Transverse colon (tissue), 4 donors: ENCODE results near the gene S100A16. TPM values are rescaled to one million over a fixed set of nuclear protein-coding genes. Genes with fewer than 3 reads are reported as not detected.

Experiments used
- DNase-seq: peaks from one replicate; pipeline ENCODE4 v3.0.0-alpha.2; 2019
- H3K27ac ChIP-seq, 4 donors: fragments of 200-600 bp; sonication (generic); 2 replicates each; pipeline ENCODE4 v1.5.1; 2016 to 2018; ENCODE audit warnings: inconsistent platforms in 4 of 4
- H3K27me3 ChIP-seq: fragments of 200-600 bp; sonication (generic); 2 replicates; pipeline ENCODE4 v1.5.1; 2017; ENCODE audit warnings: inconsistent platforms
- H3K36me3 ChIP-seq, 4 donors: fragments of 200-600 bp; sonication (generic); 2 replicates each; pipeline ENCODE4 v1.5.1; 2017 to 2019; ENCODE audit warnings: inconsistent platforms in 4 of 4
- H3K4me1 ChIP-seq, 4 donors: fragments of 200-600 bp; sonication (generic); 2 replicates each; pipeline ENCODE4 v1.5.1; 2017 to 2020; ENCODE audit warnings: inconsistent platforms in 4 of 4
- H3K4me3 ChIP-seq, 4 donors: fragments of 200-600 bp; sonication (generic); 1 replicate in 1 of 4; 2 replicates in 3 of 4; pipeline versions ENCODE4 v1.5.1 to v1.6.1; 2017 to 2019; ENCODE audit warnings: inconsistent platforms in 4 of 4
- H3K9me3 ChIP-seq, 2 donors: fragments of 200-600 bp; sonication (generic); 2 replicates each; pipeline ENCODE4 v1.5.1; 2017 to 2019; ENCODE audit warnings: inconsistent platforms in 2 of 2
- EP300 ChIP-seq: sonication (generic); formaldehyde crosslinking; IDR thresholded peaks from one replicate; pipeline ENCODE4 v1.6.1; 2017; ENCODE audit warnings: antibody characterized with exemption, low read depth
- POLR2A ChIP-seq: fragments of 450-650 bp; IDR thresholded peaks from one replicate; pipeline ENCODE4 v1.6.1; 2016; ENCODE audit warnings: antibody characterized with exemption, mild to moderate bottlenecking, moderate library complexity
- POLR2AphosphoS5 ChIP-seq, 3 donors: sonication (generic); formaldehyde crosslinking; IDR thresholded peaks; one replicate each; pipeline ENCODE4 v1.6.1; 2016; ENCODE audit warnings: antibody characterized with exemption in 3 of 3
- WGBS, 2 donors: methylation state at CpG; one replicate each; pipeline ENCODE4 v1.1.5; 2018; ENCODE audit warnings: low coverage in 1 of 2; 5-methylcytosine and 5-hydroxymethylcytosine counted together
- in situ Hi-C, 4 donors: fragments of 200-750 bp; cut with MboI; loops; one replicate each; pipeline versions ENCODE4 v1.15.0 to v1.15.1; 2017; ENCODE audit warnings: low sequenced_read_pairs in 3 of 4, low pct_ligation_motif_present in 1 of 4, low pct_unique_long_range_greater_than_20kb in 1 of 4
- intact Hi-C: fragments of 100-400 bp; cut with DNase I; formaldehyde crosslinking; loops from one replicate; pipeline ENCODE4 v1.15.1; 2023; ENCODE audit warnings: low total_unique reads
- total RNA-seq, 4 donors: library from RNA; depleted of rRNA; stranded (reverse); fragments of >200 nt; gene quantifications; one replicate each; pipeline ENCODE4 v1.1.0, GENCODE V29; 2016
- TF ChIP-seq, protein P1 (sequence below), 5 experiments: fragments of 200-600 bp in 3 of 5; fragments of 450-650 bp in 2 of 5; sonication (generic) in 3 of 5; IDR thresholded peaks; 1 replicate in 2 of 5; 2 replicates in 3 of 5; pipeline ENCODE4 v1.5.1; 2016 to 2017; ENCODE audit warnings: antibody characterized with exemption in 5 of 5, inconsistent platforms in 3 of 5, mild to moderate bottlenecking in 2 of 5, moderate library complexity in 1 of 5

The S100A16 gene
- total RNA-seq, 4 donors from 2014 or later = 181 to 223 (median 196) TPM

DNA sequence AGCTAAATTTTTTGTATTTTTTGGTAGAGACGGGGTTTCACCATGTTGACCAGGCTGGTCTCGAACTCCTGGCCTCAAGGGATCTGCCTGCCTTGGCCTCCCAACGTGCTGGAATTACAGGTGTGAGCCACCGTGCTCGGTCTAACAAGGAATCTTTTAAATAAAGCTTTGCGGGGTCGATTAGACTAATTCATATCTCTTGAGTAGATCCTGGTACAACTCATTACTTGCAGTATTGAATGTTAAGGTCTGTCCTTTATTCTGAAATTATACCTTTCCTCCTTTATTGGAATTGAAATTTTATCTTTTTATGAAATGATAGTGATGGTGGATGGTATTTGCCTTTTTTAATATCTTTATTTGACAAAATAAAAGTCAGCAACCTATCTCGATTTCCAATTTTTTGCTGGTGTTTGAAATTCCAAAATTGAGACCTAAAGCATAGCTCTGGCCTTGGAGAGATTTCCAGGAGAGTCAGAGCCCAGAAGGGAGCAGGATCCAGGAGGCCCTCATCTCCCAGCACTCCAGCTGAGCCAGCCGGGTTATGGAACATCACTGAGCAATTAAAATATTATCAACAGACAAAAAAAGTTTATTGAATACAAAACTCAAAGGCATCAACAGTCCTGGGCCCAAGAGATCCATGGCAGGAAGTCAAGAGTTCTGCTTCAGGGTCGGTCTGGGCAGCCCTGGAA is 52.0 kb downstream of the S100A16 start:
- in situ Hi-C loops (no loop called here), intact Hi-C loops (no loop called here)
- Histone ChIP-seq H3K4me1 (peaks cover 6 to 11% (median 8%) of the 10 kb centered on the region in 4 donors), H3K9me3 (no peaks in the 10 kb centered on the region), H3K27me3 (no peaks in the 10 kb centered on the region), H3K4me3 (no peak overlapping the region), H3K36me3 (no peaks in the 10 kb centered on the region), H3K27ac (no peak overlapping the region)
- WGBS, 2 donors = 82 to 86% methylated on average over 1 to 10 of the region's 10 CpGs
- TF ChIP-seq EP300 = no peak
- TF ChIP-seq, protein P1, sequence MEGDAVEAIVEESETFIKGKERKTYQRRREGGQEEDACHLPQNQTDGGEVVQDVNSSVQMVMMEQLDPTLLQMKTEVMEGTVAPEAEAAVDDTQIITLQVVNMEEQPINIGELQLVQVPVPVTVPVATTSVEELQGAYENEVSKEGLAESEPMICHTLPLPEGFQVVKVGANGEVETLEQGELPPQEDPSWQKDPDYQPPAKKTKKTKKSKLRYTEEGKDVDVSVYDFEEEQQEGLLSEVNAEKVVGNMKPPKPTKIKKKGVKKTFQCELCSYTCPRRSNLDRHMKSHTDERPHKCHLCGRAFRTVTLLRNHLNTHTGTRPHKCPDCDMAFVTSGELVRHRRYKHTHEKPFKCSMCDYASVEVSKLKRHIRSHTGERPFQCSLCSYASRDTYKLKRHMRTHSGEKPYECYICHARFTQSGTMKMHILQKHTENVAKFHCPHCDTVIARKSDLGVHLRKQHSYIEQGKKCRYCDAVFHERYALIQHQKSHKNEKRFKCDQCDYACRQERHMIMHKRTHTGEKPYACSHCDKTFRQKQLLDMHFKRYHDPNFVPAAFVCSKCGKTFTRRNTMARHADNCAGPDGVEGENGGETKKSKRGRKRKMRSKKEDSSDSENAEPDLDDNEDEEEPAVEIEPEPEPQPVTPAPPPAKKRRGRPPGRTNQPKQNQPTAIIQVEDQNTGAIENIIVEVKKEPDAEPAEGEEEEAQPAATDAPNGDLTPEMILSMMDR (IDR thresholded peaks at IDR 0.05) = no peak
- no peak for TF ChIP-seq POLR2AphosphoS5 (IDR thresholded peaks at IDR 0.05)
- no peak for TF ChIP-seq POLR2A
- DNase-seq = no peak

DNA sequence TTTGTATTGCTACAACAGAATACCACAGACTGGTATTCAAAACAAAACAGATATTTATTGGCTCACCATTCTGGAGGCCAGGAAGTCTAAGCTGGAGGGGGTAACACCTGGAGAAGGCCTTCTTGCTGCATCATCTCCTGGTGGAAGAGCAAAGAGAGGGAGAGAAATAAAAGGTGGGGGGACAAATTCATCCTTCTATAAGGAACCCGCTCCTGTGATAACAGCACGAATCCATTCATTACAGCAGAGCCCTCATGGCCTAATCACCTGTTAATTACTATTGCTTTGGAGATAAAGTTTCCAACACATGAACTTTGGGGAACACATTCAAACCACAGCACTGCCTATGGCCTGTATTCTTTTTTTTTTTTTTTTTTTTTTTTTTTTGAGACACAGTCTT is 52.7 kb downstream of the S100A16 start:
- Histone ChIP-seq H3K36me3 (no peaks in the 10 kb centered on the region), H3K27ac (no peak overlapping the region), H3K27me3 (no peaks in the 10 kb centered on the region), H3K9me3 (no peaks in the 10 kb centered on the region), H3K4me1 (peaks cover 0 to 4% (median under 1%) of the 10 kb centered on the region in 4 donors), H3K4me3 (no peak overlapping the region)
- WGBS, 2 donors = 86 to 96% methylated on average over 2 of the region's 2 CpGs
- intact Hi-C loops = no loop called here
- TF ChIP-seq POLR2A (no peak), POLR2AphosphoS5 (IDR thresholded peaks at IDR 0.05) (no peak)
- no peak for DNase-seq
- in situ Hi-C loops = no loop called here

DNA sequence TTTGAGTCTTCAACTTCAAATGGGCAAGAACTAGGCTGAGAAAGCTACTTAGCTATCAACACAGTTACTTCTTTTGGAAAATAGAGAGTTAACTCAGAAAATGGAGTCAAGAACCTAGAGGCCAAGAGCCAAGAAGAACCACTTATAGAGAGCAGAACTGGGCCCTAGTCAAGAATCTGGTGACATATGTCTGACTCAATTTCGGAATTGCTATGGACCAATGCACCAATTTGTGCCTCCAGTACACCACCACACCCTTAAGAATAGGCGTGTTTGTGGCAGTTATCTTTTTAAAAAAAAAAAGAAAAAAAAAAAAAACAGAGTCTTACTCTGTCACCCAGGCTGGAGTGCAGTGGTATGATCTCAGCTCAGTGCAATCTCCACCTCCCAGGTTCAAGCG is 55.1 kb downstream of the S100A16 start:
- intact Hi-C loops = no loop called here
- Histone ChIP-seq H3K27ac (no peak overlapping the region), H3K9me3 (no peaks in the 10 kb centered on the region), H3K27me3 (no peaks in the 10 kb centered on the region), H3K4me3 (no peak overlapping the region), H3K4me1 (peaks cover 0 to 6% (median 0%) of the 10 kb centered on the region in 4 donors), H3K36me3 (no peaks in the 10 kb centered on the region)
- TF ChIP-seq POLR2AphosphoS5 (IDR thresholded peaks at IDR 0.05) (no peak), POLR2A (no peak), EP300 (no peak)
- TF ChIP-seq, protein P1 (IDR thresholded peaks at IDR 0.05) = no peak
- no peak for DNase-seq
- in situ Hi-C loops = no loop called here
- WGBS, 2 donors = 93 to 100% methylated on average over 2 to 3 of the region's 3 CpGs

Other genes starting within 250 kb of the S100A16 start
- not detected for gene S100A12, start 237.5 kb downstream of the S100A16 start, total RNA-seq
- gene S100A8, start 222.1 kb downstream of the S100A16 start, total RNA-seq = 1 to 10 TPM in 2 of 4 donors, not detected in 2; 1.6 to 7.4 TPM
- gene S100A7A, start 196.6 kb downstream of the S100A16 start, total RNA-seq = not detected
- not detected for gene S100A7, start 152.5 kb downstream of the S100A16 start, total RNA-seq
- 100 to 1,000 TPM; 219 to 881 (median 433) TPM for gene S100A6, start 77.1 kb downstream of the S100A16 start, total RNA-seq
- not detected for gene S100A5, start 72.2 kb downstream of the S100A16 start, total RNA-seq
- gene S100A4, start 67.3 kb downstream of the S100A16 start, total RNA-seq = 100 to 1,000 TPM in 1 of 4 donors, 10 to 100 TPM in 3; 40.8 to 138 (median 78.6) TPM
- under 1 TPM in 1 of 4 donors, not detected in 3; 0.64 TPM for gene S100A3, start 63.9 kb downstream of the S100A16 start, total RNA-seq
- 1 to 10 TPM in 1 of 4 donors, not detected in 3; 2.2 TPM for gene S100A2, start 47.3 kb downstream of the S100A16 start, total RNA-seq
- gene S100A14, start 3.2 kb upstream of the S100A16 start, total RNA-seq = 100 to 1,000 TPM; 134 to 514 (median 437) TPM
- 10 to 100 TPM; 33.8 to 67.8 (median 45.5) TPM for gene S100A13, start 14.4 kb upstream of the S100A16 start, total RNA-seq
- 1 to 10 TPM in 2 of 4 donors, not detected in 2; 3.7 to 4.4 TPM for gene S100A1, start 15.3 kb upstream of the S100A16 start, total RNA-seq
- gene CHTOP, start 20.9 kb upstream of the S100A16 start, total RNA-seq = 10 to 100 TPM; 35.2 to 86.1 (median 65.2) TPM
- gene SNAPIN, start 45.6 kb upstream of the S100A16 start, total RNA-seq = 10 to 100 TPM; 10.5 to 38.4 (median 27.4) TPM
- gene ILF2, start 57.9 kb upstream of the S100A16 start, total RNA-seq = 100 to 1,000 TPM in 1 of 4 donors, 10 to 100 TPM in 3; 16.5 to 102 (median 66.5) TPM
- gene NPR1, start 65.6 kb upstream of the S100A16 start, total RNA-seq = 10 to 100 TPM in 3 of 4 donors, 1 to 10 TPM in 1; 9.8 to 25.1 (median 13.4) TPM
- gene INTS3, start 114.9 kb upstream of the S100A16 start, total RNA-seq = 10 to 100 TPM; 26.1 to 35.6 (median 28.0) TPM
- 100 to 1,000 TPM in 1 of 4 donors, 10 to 100 TPM in 3; 15.2 to 159 (median 26.2) TPM for gene SLC27A3, start 162.3 kb upstream of the S100A16 start, total RNA-seq